ENCODE results near the gene KIF13A. TPM values are rescaled to one million over a fixed set of nuclear protein-coding genes. Genes with fewer than 3 reads are reported as not detected.

The KIF13A gene
- total and polyA plus RNA-seq, 9 of the 15 experiments (the other 6 are each of a cell fraction or from before 2014, with no cell fraction given) = 3.6 to 44.3 (median 29.7) TPM

- peak; percentile 86 for TF ChIP-seq CHAMP1 (IDR thresholded peaks at IDR 0.05)
- peak; percentile 85 for TF ChIP-seq NFE2 (IDR thresholded peaks at IDR 0.05; ENCODE audit: low read depth)
- peak; percentile 93 for TF ChIP-seq SMARCE1 (IDR thresholded peaks at IDR 0.05)
- TF ChIP-seq GABPB1 (CRISPR knock-in tag; IDR thresholded peaks at IDR 0.05) = no peak
- peak; percentile 63 for TF ChIP-seq CBFA2T3 (IDR thresholded peaks at IDR 0.05)
- TF ChIP-seq ZNF224 (CRISPR knock-in tag; IDR thresholded peaks at IDR 0.05) = no peak
- no peak for TF ChIP-seq HMGXB4 (CRISPR knock-in tag; IDR thresholded peaks at IDR 0.05)
- TF ChIP-seq ZNF445 (CRISPR knock-in tag; IDR thresholded peaks at IDR 0.05; ENCODE audit: low read depth) = no peak
- peak in 1 of 2 experiments; percentile 37 for TF ChIP-seq AFF1 (IDR thresholded peaks at IDR 0.05; ENCODE audit: low read depth in 1 of 2, partially characterized antibody in 2 of 2)
- TF ChIP-seq TAF7 (tag; IDR thresholded peaks at IDR 0.05) = no peak
- peak; percentile 94 for TF ChIP-seq JUN (IDR thresholded peaks at IDR 0.05; ENCODE audit: borderline replicate concordance, low read depth, low read length)
- TF ChIP-seq JUN (CRISPR knock-in tag; IDR thresholded peaks at IDR 0.05; ENCODE audit: borderline replicate concordance) = no peak
- peak; percentile 29 for TF ChIP-seq NEUROD1 (IDR thresholded peaks at IDR 0.05; ENCODE audit: borderline replicate concordance, low read depth, low read length, partially characterized antibody)
- TF ChIP-seq ZNF57 (CRISPR knock-in tag; IDR thresholded peaks at IDR 0.05) = no peak
- TF ChIP-seq ARID3A (IDR thresholded peaks at IDR 0.05; ENCODE audit: borderline replicate concordance, low read depth, low read length) = no peak
These were observed 123.3 kb downstream of the KIF13A start (continued) for GRCh38 chr6:17863901-17864754.
